ENCODE results near the gene IL1RAPL1.

The IL1RAPL1 gene

DNA sequence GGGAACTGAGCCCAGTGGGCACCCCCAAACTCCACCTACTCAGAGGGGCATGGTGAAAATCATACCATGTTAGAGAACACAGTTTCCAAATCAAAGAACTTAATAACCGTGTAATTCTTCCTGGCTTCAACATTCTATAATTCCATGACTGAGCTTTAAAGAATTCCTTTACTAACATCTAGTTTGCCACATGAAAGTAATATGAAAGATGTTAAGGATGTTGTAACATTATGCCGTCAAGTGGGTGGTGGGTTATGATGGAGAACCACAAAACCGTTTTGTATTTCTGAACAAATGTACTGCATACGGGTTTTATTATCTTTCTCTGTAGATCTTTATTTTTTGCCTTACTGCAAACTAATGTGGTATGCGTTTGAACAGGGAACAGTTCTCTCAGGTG is 1079.1 kb downstream of the IL1RAPL1 start:
- no peak for DNase-seq

DNA sequence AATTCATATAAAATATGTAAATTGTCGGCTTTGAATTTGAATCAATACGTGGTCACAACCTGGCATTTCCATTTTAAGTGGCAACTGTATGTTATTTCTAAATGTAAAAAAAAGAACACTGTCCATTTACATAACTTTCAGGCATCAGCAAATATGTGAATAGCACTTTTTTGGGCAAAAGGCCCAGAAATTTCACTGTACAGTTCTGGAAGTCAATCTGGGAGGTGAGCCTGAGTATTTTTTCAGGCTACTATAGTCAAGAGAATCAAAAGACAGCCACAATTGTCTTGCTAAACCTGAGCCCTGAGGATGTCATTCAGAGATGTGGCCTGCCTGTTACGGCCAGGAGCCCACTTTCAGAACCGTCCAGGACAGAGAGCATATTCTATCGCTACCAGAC is 1084.2 kb downstream of the IL1RAPL1 start:
- DNase-seq = no peak

DNA sequence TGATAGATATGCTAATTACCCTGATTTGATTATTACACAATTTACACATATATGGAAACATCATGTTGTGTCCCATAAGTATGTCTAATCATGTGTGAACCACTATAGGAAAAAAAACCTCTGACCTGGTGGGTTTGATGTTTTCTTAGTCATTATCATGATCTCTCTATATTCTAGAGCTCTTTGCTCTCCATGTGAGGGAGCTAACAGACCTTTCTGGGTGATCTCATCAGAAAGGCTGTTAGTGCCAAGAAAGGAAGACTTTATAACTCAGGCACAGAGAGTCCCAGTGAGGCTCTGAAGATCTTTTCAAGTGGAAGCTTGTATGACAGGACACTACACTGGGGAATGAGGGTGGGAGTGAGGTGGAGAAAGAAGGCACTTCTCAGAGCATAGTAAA is 1100.4 kb downstream of the IL1RAPL1 start:
- no peak for DNase-seq

DNA sequence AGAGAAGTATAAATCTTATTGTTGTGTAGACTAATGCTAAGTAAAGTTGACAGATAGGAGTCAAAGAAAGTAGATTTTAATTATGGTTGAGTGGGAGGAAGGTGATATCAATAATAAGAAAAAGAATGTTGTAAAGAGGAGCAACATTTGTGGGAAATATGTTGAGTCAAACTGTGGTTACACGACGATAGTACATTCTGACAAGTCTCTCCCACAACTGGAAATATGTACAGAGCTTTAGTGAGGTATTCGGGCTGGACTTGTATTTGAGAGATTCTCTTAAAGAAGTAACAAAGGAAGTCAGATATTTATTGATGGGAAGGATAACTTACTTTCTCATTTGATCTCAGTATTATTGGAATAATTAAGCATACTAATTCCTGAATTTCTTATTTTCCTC is 1102.8 kb downstream of the IL1RAPL1 start:
- no peak for DNase-seq

DNA sequence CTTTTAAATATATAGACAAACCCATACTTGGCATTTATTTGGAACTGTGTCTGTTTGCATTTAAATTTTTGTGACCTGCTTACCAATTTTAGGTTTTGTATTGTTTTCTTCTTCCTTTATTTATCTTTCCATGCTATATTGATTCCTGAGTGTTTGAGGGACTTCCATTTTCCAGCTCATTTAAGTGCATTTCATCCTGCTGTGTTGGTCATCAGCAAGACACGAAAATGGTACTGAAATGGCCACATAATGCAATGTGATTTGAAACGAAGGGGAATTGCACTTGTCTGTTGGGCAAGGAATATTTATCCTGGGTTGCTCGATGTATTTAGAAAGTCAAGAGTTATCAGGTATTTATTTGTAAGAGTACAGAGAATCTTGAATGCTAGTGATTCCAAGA is 1103.8 kb downstream of the IL1RAPL1 start:
- DNase-seq = no peak

DNA sequence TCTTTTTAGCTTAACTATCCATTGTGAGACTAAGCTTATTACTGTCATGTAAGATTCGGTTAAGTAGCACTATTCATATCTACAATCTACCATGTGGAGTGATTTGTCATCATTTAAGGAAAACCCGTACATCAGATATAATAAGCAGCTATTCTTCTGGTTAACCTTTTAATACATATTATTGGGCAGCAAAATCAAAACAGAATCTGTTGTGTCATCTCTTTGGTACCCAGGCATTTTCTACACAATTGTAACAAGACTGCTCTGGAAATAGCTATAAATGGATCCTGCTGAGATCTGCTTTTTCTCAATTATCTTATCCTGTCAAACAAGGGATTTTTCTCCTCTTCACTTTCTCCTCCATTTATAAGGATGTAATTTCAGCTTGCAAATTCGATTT is 1106.7 kb downstream of the IL1RAPL1 start:
- no peak for DNase-seq

DNA sequence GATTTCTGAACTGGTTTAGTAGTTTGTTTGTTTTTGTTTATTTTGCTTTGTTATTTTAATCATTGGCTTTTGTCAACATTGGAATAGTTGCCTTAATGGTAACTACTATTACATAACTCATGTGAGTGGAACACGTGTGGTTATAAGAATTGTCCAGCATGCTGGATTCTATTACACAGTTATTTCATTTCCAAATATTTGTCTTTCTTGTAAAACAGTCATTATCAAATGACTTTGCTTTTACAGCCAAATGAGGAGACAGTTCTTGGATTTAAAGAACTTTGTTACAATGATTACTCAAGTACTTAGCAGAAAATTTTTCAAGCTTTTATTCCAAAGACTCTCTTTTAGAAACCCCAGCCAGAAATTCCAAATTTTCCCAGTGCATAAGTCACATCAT is 1112.0 kb downstream of the IL1RAPL1 start:
- no peak for DNase-seq

DNA sequence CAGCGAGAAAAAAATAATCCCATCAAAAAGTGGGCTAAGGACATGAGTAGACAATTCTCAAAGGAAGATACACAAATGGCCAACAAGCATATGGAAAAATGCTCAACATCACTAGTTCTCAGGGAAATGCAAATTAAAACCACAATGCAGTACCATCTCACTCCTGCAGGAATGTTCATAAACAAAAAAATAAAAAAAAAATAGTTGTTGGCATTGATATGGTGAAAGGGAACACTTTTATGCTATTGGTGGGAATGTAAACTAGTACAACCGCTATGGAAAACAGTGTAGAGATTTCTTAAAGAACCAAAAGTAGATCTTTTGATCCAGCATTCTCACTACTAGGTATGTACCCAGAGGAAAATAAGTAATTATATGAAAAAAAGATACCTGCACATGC is 1119.8 kb downstream of the IL1RAPL1 start:
- DNase-seq = no peak

DNA sequence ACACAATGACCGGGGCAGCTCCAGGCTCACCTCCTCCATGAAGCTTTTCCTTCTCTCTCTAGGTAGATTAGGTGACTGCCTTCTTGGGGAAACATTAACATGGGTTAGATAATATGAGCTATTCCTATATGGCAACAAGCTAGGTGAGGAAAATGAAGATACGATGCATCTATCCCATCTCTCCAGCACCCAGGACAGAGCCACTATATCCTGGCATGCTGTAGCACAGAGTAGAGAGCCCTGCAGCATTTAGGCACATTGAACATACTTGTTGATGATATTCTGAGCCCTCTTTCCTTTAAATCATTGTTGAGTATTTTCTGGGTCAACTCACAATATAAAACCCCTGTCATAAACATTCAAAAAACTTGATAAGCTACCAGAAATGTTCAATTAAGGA is 1133.9 kb downstream of the IL1RAPL1 start:
- DNase-seq = no peak

DNA sequence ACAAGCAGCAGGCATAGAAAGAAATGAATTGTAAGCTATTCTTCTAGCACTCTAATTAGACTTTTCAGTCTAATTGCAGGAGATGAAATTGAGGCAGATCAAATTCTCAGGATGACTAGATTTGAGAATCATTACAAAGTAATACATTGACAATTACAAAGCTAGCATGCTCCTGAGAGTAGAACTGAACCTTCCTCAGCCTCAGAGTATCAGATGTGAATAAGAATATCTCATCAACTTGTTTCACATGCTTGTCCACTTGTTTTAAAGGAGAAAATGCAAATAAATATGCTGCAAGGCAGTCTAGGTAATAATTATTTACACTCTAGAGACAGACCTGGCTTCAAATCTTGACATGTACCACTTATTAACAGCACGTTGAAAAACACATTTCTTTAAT is 1137.1 kb downstream of the IL1RAPL1 start:
- no peak for DNase-seq

DNA sequence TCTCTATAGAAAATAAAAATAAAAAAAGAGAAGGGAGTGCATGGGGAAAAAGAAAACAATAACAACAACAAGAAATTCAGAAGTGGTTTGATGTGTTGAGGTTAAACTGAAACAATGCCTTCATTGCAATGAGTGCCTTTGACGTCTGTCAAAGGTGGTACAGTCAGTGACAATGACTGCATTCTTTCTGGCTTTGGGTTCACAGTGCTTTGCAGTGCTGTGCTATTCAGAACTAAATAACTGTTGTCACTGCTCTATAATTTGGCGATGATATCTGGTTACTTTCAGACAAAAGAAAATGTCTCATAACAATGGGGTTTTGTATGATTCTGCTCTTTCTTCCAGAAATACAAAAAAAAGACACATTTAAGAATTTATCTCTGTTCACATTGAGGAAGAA is 1139.6 kb downstream of the IL1RAPL1 start:
- DNase-seq = no peak

DNA sequence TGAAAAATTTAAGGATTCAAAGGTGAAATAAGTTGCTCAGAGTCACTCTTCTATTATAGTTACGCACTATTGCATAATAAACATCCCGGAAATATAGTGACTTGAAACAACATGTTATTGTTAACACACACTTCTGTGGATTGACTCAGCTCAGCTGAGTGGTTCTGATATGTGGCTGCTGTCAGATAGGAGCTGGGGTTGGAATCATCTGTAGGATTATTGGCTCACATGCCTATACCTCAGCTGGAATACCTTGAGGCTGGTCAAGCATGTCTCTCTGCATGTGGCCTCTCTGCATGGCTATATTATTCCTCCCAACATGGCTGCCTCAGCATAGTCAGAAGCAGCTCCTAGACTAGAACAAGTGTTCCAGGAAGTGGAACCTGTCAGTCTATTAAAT is 1141.4 kb downstream of the IL1RAPL1 start:
- DNase-seq = no peak

DNA sequence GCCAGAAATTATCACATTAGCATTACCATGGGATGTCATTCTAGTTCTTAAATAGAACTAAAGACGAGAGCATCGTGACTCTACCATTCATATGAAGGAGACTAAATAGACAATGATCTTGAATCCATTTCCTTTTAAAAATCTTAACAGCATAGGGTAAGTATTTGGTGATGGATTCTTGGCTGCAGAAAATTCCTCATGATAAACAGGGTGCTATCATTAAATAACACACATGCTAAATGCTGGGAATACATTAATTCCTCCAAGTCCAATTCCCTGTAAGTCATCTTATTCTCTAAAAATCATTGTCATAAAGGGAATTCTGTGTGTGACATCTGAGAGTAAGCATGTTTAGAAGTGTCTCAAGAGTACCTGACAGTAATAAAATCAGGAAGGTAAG is 1157.7 kb downstream of the IL1RAPL1 start:
- DNase-seq = no peak

DNA sequence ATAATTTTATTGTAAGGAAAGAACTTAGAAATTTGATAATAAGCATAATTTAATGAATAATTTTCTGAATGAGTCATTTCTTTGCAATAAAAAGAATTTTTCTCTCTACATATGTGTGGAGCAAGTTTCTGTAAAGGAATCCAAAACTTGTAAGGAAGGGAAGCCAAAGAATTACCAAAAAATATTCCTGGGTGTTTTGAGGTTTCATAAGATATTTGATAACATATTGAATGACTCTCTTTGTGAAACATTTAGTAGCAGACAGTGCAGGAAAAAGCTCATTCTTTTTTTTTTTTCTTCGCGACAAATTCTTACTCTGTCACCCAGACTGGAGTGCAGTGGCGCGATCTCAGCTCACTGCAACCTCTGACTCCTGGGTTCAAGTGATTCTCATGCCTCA is 1159.1 kb downstream of the IL1RAPL1 start:
- no peak for DNase-seq

DNA sequence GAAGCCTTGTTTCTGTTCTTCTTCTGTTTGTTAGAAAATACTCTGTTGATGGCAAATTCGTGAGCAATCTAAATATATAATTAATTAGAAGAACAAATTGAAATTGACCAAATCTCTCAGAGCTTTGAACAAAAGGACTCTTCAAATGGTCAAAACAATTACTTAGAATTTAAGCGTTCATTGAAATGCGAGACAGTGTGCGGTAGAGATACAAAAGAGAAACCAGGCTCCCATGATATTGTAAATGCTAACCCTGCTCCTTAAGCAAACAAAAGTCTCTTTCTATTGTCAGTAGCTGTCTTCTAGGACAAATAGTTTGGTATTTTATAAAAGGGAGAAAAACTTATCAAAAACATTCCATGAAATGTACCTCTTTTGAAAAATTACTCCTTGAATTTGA is 1174.8 kb downstream of the IL1RAPL1 start:
- no peak for DNase-seq

DNA sequence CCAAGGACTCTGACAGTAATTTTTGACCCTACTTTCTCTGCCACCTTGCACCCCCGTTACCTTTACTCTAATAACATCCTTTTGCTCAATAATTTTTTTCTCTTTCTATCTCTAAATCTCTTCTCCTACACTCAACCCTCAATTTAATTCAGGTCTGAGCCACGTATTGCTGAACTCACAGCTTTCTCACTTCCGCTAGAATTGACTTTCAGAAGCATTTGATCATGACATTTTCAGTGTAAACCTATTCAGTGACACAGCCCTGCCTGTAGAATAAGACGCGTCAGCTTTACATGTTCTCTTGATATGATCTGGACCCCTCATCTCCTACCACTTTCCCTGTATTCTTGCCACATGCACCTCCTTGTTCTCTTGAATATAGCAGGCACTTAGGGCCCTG is 1188.6 kb downstream of the IL1RAPL1 start:
- DNase-seq = no peak

DNA sequence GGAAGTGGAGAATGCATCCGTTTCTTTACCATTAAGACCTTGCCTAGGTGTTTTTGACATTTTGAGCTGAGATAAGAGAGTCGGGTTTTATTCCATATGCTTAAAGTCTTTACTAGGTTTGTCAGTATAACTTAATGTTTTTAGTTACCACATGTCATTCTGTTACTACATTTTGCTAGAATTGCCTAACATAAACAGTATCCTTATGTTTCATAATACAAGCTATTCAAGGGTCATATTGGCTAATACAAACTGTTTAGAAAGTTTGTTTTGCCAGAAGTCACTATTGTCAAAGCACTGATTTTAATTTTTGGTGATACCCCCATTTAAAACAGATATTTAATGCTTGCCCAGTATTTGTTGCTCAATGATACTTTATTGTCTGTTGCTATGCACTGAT is 1200.4 kb downstream of the IL1RAPL1 start:
- no peak for DNase-seq

DNA sequence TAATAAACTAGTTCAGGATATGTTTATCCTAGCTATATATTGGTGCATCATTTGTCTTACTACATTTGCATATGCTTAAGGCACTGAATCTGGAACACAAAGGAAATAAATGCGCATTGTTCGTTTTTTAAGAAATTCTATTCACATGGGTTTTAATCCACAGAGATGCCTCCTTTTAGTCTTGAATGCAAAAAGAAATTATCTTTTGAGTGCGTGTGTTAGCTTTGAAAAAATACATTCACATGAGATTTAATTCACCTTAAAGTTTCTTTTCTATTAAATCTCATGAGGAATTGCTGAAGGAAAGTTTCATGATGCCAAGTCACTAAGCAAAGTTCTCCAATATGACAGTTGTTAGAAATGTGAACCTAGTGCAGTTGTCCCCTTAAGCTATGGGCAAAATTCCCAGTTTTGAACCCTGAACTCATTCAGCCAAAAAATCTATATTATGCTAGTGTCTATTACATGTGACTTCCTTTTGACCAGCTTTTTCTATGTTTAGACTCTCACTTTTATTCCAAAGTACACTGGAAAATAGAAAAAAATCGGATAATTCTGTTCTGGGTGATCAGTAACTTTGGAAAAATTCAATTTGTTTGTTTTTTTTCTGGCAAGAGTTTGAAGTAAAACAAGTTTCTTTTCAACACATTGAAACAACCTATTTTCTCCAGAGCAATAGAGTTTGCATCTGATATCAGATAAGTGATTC is 1201.9 kb downstream of the IL1RAPL1 start:
- no peak for DNase-seq

DNA sequence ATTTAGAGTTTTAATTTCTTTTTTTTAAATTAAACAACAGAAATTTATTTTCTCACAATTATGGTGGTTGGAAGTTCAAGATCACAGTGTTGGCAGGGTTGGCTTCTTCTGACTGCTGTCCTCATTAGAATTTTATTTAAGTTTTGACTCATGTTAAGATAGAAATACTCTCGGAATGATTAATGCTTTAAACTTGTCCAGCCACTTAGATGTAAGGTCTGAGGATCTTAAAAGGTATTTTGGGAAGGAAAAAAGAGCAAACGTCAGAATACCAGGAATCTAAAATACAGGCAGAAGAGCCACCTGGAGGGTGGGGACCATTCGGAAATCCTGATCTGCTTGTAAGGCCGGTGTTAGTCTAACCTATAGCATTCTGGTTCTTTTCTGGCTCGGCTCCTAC is 1205.1 kb downstream of the IL1RAPL1 start:
- no peak for DNase-seq

DNA sequence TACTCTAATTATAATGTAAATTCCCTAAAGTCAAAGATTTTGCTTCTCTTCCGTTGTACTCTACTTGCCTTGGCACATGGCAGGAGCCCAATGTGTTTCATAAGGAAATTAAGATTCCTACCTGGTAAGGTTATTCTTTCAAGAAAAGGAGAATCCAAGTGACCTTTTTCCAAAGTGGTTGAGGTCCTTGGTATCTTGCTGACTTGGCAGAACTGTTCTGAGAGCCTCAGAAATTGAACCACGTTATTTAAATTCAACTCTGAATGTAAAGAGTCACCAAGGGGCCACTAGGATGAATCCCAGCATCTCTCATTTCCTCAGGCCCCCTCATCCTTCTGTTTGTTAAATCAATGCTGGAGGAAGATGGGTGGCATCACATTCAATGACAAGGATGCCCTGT is 1209.9 kb downstream of the IL1RAPL1 start:
- no peak for DNase-seq

DNA sequence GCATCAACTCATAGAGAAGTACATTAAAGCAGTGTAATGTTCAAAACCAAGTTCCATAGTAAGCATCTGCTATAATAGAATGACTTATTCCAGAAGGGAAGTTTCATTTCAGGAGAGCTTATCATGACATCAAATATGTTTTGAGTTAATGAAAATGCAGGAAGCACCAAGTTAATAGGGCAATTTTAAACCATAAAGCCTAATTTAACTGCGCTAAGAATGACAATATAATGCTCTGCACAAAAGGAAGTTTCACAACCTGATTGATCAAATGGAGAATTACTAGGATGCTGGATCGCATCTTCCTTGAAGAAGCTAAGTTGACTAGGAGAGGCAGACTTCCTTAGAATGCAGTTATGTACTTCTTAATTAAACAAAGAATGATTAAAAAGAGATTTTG is 1211.2 kb downstream of the IL1RAPL1 start:
- no peak for DNase-seq

DNA sequence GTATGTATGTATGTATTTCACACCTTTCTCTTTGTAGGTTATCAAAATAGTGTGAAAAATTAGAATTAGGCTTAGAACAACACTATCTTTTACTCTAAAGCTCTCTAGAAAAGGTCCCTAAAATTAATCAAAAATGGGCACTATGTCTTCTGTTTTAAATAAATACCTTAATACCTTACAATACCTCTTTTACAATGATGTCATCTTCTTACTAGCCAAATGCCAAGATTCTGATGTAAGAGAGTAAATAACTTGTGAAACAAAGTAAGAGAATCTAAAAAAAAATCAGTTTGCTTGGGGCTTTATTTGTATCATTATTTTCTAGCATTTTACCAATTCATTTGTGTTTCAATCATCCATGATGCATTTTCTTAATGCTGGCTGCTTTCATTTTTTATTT is 1225.9 kb downstream of the IL1RAPL1 start:
- no peak for DNase-seq

DNA sequence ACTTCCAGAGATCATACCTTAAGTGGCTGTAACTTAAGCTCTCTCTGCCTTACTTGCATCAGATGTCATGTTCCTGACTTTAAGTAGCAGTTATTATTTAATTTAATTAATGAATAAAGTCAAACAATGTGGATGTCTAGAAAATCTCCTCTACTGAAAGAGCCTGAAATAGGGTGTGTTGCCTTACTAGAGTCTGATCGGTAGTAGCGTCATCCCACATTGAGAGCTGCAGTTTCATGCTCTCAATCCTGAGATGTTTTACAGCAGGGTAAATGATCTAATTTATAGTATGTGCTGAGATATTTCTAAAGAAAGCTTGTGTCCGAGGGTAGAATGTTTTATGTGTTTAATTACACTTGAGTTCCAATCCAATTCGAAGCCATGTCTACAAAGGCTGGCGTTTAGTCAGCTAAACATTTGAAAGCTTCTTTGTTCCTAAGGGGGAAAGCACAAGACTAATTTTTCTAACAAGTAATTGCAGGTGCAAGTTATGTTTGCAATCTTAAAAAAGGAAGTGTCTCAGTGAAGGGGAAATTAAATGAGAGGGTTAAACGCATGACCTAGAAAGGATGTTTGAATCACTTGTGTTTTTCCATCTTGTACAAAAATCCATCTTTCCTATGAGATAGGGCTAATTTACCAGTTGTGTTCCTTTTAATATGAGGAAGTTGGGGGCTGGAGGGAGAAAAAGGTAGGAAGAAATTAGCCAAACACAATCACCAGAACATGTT is 1237.1 kb downstream of the IL1RAPL1 start:
- no peak for DNase-seq

DNA sequence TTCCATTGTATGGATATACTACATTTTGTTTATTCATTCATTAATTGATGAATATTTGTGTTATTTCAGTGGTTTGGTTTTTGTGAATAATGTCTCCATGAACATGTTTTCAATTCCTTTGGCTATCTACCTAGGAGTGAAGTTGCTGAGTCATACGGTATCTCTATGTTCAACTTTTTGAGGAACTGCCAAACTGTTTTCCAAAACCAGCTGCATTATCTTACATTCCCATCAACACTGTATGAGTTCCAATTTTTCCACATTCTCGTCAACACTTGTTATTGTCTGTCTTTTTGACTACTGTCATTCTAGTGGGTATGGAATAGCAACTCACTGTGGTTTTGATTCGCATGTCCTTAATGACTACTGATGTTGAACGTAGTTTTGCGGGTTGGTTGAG is 1239.5 kb downstream of the IL1RAPL1 start:
- no peak for DNase-seq

DNA sequence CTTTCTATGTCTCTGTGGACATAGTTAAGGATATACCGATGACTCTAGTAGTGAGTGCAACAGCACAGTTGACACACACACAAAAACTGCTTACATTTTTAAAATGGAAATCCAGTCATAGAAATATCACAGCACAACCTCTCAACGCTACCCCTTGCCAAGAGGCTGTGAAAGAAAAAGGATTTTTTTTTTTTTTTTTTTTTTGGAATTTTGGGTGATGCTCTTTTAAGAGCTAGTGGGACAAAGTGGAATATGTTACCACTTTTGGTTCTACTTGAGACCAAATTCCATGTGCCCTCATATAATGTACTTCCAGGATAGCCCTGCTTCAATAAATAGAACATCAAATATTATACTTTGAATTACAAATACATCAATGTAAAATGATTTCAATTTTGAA is 1247.1 kb downstream of the IL1RAPL1 start:
- no peak for DNase-seq

Measured in GOT3 (cell line).